Thymus (tissue), 11 donors: Measurements from ENCODE around the gene KCTD2. TPM values are rescaled to one million over a fixed set of nuclear protein-coding genes. Genes with fewer than 3 reads are reported as not detected.
"Not testable (repeated sequence)": the region's sequence is repeated elsewhere in the genome, so short reads cannot be mapped to it uniquely, and the experiment has no call there.

Experiments used
- DNase-seq, 9 donors: peaks; one replicate each; pipeline ENCODE4 v3.0.0-alpha.2; 2013; ENCODE audit warnings: low spot score in 9 of 9, low read depth in 6 of 9, missing footprints in 1 of 9
- H3K27ac ChIP-seq, 2 donors: one replicate each; pipeline ENCODE4 v1.5.1; 2013; ENCODE audit warnings: control low read depth in 1 of 2, low read depth in 1 of 2, low read length in 1 of 2, mild to moderate bottlenecking in 1 of 2, moderate library complexity in 1 of 2
- H3K27me3 ChIP-seq, 2 donors: one replicate each; pipeline ENCODE4 v1.5.1; 2013; ENCODE audit warnings: low read length in 1 of 2; ENCODE audit not compliant: control insufficient read depth in 2 of 2, insufficient read depth in 1 of 2
- H3K36me3 ChIP-seq, 2 donors: one replicate each; pipeline ENCODE4 v1.5.1; 2013; ENCODE audit warnings: low read length in 1 of 2, mild to moderate bottlenecking in 1 of 2, moderate library complexity in 1 of 2; ENCODE audit not compliant: control insufficient read depth in 2 of 2, insufficient read depth in 2 of 2
- H3K4me1 ChIP-seq, 2 donors: one replicate each; pipeline ENCODE4 v1.5.1; 2013; ENCODE audit warnings: low read length in 2 of 2; ENCODE audit not compliant: control insufficient read depth in 2 of 2, insufficient read depth in 2 of 2
- H3K4me3 ChIP-seq, 2 donors: one replicate each; pipeline ENCODE4 v1.5.1; 2013; ENCODE audit warnings: low read length in 2 of 2, control low read depth in 1 of 2, mild to moderate bottlenecking in 1 of 2
- H3K9me3 ChIP-seq, 2 donors: one replicate each; pipeline ENCODE4 v1.5.1; 2013; ENCODE audit warnings: low read length in 1 of 2, mild to moderate bottlenecking in 1 of 2; ENCODE audit not compliant: control insufficient read depth in 2 of 2, insufficient read depth in 1 of 2
- WGBS: extraction: QIAGEN DNeasy Blood & Tissue Kit; methylation state at CpG from one replicate; pipeline ENCODE4 v1.1.7; 2013; 5-methylcytosine and 5-hydroxymethylcytosine counted together
- polyA plus RNA-seq: library from polyadenylated mRNA; stranded (reverse); fragments of 200-250 nt; gene quantifications from one replicate; pipeline ENCODE4 v1.2.3, GENCODE V29; 2013
- total RNA-seq: library from RNA; stranded (reverse); fragments of 120-200 nt; gene quantifications from one replicate; pipeline ENCODE4 v1.2.4, GENCODE V29; 2013
- donor health status: healthy.

KCTD2 gene
- total and polyA plus RNA-seq, 2 donors: 10.0 to 20.4 TPM

GRCh38 chr17:75005291-75005690 lies 41.7 kb upstream of the KCTD2 start:
- Histone ChIP-seq H3K36me3 (no peaks in the 10 kb centered on the region), H3K9me3 (no peaks in the 10 kb centered on the region), H3K27me3 (peaks cover 0 to 6% of the 10 kb centered on the region in 2 donors), H3K4me1 (no peaks in the 10 kb centered on the region), H3K27ac (no peak overlapping the region), H3K4me3 (no peak overlapping the region)
- 97% methylated on average over 8 of the region's 8 CpGs for WGBS
- no peak for DNase-seq

GRCh38 chr17:75006084-75006483 lies 40.9 kb upstream of the KCTD2 start:
- not testable (repeated sequence) for H3K36me3 ChIP-seq, H3K27me3 ChIP-seq, H3K4me1 ChIP-seq, H3K4me3 ChIP-seq, H3K9me3 ChIP-seq, H3K27ac ChIP-seq, DNase-seq
- WGBS: 99% methylated on average over 6 of the region's 6 CpGs

GRCh38 chr17:75006653-75007052 lies 40.4 kb upstream of the KCTD2 start:
- peaks cover 0 to 6% of the 10 kb centered on the region in 2 donors for H3K27me3 ChIP-seq
- WGBS: 97% methylated on average over 5 of the region's 5 CpGs

GRCh38 chr17:75008373-75008772 lies 38.7 kb upstream of the KCTD2 start:
- WGBS: 83% methylated on average over 6 of the region's 6 CpGs
- H3K9me3 ChIP-seq: no peaks in the 10 kb centered on the region
- DNase-seq: no peak
- no peak overlapping the region for H3K4me3 ChIP-seq
- H3K4me1 ChIP-seq: peaks cover 4 to 7% of the 10 kb centered on the region in 2 donors
- H3K27ac ChIP-seq: no peak overlapping the region
- peaks cover 0 to 6% of the 10 kb centered on the region in 2 donors for H3K27me3 ChIP-seq
- H3K36me3 ChIP-seq: no peaks in the 10 kb centered on the region

More at GRCh38 chr17:75006653-75007052, 40.4 kb upstream of the KCTD2 start:
- Histone ChIP-seq H3K4me1 (no peaks in the 10 kb centered on the region), H3K36me3 (no peaks in the 10 kb centered on the region), H3K4me3 (no peak overlapping the region), H3K9me3 (no peaks in the 10 kb centered on the region), H3K27ac (no peak overlapping the region)
- DNase-seq: no peak

- DNase-seq: no peak
- 96% methylated on average over 2 of the region's 2 CpGs for WGBS
These were observed 37.8 kb upstream of the KCTD2 start for GRCh38 chr17:75009139-75009724.

GRCh38 chr17:75010683-75011400 lies 36.2 kb upstream of the KCTD2 start:
- H3K36me3 ChIP-seq: peaks cover 0 to 6% of the 10 kb centered on the region in 2 donors
- no peak for DNase-seq
- WGBS: 91% methylated on average over 8 of the region's 8 CpGs

More at GRCh38 chr17:75009139-75009724, 37.8 kb upstream of the KCTD2 start:
- Histone ChIP-seq H3K4me1 (peaks cover 10 to 13% of the 10 kb centered on the region in 2 donors), H3K27ac (no peak overlapping the region), H3K9me3 (no peaks in the 10 kb centered on the region), H3K27me3 (peaks cover 0 to 6% of the 10 kb centered on the region in 2 donors), H3K4me3 (no peak overlapping the region), H3K36me3 (no peaks in the 10 kb centered on the region)

GRCh38 chr17:75011401-75012095 lies 35.5 kb upstream of the KCTD2 start:
- WGBS: 73% methylated on average over 13 of the region's 13 CpGs
- no peaks in the 10 kb centered on the region for H3K9me3 ChIP-seq
- peaks cover 0 to 2% of the 10 kb centered on the region in 2 donors for H3K27me3 ChIP-seq
- H3K4me3 ChIP-seq: peak overlapping the region in 1 of 2 donors; percentile 81
- peak overlapping the region; percentile 43 to 84 for H3K27ac ChIP-seq
- no peak for DNase-seq
- peaks cover 10 to 13% of the 10 kb centered on the region in 2 donors for H3K4me1 ChIP-seq
- peaks cover 2 to 10% of the 10 kb centered on the region in 2 donors for H3K36me3 ChIP-seq

More at GRCh38 chr17:75010683-75011400, 36.2 kb upstream of the KCTD2 start:
- H3K4me1 ChIP-seq: peaks cover 10 to 13% of the 10 kb centered on the region in 2 donors
- H3K27me3 ChIP-seq: peaks cover 0 to 3% of the 10 kb centered on the region in 2 donors
- no peak overlapping the region for H3K4me3 ChIP-seq
- H3K27ac ChIP-seq: peak overlapping the region in 1 of 2 donors; percentile 43
- H3K9me3 ChIP-seq: no peaks in the 10 kb centered on the region

- H3K4me1 ChIP-seq: peaks cover 10 to 13% of the 10 kb centered on the region in 2 donors
- no peaks in the 10 kb centered on the region for H3K9me3 ChIP-seq
These were observed 35.0 kb upstream of the KCTD2 start for GRCh38 chr17:75012096-75012345.

More at GRCh38 chr17:75012096-75012345, 35.0 kb upstream of the KCTD2 start:
- H3K36me3 ChIP-seq: peaks cover 4 to 13% of the 10 kb centered on the region in 2 donors
- WGBS: 35% methylated on average over 5 of the region's 5 CpGs
- peak overlapping the region; percentile 65 to 84 for H3K27ac ChIP-seq
- peak overlapping the region; percentile 74 to 81 for H3K4me3 ChIP-seq
- no peaks in the 10 kb centered on the region for H3K27me3 ChIP-seq
- no peak for DNase-seq
